Measurements from ENCODE around the gene PEBP1. TPM values are rescaled to one million over a fixed set of nuclear protein-coding genes. Genes with fewer than 3 reads are reported as not detected.

PEBP1 gene
- total RNA-seq, 4 donors from 2014 or later, result 166 to 237 (median 192) TPM

DNA sequence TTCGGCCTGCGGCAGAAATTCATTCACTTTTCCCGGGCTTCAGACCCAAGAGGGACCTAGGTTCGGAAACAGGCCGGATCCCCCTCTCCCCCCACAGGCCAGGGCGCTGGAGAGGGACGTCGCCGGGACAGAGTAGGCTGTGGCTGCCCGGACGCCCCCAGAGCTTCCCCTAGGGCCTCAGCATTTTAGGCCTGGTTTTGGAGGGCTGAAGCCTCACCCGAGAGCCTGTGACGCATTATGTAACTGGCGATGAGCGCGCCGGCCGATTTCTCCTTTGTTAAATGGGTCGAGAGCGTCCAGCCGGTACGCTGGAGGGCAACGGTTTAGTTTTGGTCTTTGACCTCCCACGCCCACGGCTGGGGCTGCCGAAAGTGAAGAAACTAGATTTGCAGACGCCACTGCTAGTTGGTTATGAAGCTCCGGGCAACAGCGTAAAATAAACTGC, 657 bp downstream of the PEBP1 start:
- intact Hi-C loops (cut with DNase I), result no loop called here
- Histone ChIP-seq H3K27ac (peak overlapping the region; percentile 87 to 96 (median 94)), H3K4me1 (peaks cover 5 to 50% (median 22%) of the 10 kb centered on the region in 3 donors), H3K9me3 (no peaks in the 10 kb centered on the region), H3K4me3 (peak overlapping the region; percentile 63 to 100 (median 96)), H3K27me3 (no peaks in the 10 kb centered on the region), H3K36me3 (peaks cover 0 to 37% (median 16%) of the 10 kb centered on the region in 3 donors)
- WGBS, 2 donors, result 0 to 1% methylated on average over 10 to 13 of the region's 29 CpGs
- DNase-seq, result peak; percentile 2
- TF ChIP-seq POLR2A (IDR thresholded peaks at IDR 0.05), result no peak
- TF ChIP-seq, protein P1, sequence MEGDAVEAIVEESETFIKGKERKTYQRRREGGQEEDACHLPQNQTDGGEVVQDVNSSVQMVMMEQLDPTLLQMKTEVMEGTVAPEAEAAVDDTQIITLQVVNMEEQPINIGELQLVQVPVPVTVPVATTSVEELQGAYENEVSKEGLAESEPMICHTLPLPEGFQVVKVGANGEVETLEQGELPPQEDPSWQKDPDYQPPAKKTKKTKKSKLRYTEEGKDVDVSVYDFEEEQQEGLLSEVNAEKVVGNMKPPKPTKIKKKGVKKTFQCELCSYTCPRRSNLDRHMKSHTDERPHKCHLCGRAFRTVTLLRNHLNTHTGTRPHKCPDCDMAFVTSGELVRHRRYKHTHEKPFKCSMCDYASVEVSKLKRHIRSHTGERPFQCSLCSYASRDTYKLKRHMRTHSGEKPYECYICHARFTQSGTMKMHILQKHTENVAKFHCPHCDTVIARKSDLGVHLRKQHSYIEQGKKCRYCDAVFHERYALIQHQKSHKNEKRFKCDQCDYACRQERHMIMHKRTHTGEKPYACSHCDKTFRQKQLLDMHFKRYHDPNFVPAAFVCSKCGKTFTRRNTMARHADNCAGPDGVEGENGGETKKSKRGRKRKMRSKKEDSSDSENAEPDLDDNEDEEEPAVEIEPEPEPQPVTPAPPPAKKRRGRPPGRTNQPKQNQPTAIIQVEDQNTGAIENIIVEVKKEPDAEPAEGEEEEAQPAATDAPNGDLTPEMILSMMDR (IDR thresholded peaks at IDR 0.05), result no peak

DNA sequence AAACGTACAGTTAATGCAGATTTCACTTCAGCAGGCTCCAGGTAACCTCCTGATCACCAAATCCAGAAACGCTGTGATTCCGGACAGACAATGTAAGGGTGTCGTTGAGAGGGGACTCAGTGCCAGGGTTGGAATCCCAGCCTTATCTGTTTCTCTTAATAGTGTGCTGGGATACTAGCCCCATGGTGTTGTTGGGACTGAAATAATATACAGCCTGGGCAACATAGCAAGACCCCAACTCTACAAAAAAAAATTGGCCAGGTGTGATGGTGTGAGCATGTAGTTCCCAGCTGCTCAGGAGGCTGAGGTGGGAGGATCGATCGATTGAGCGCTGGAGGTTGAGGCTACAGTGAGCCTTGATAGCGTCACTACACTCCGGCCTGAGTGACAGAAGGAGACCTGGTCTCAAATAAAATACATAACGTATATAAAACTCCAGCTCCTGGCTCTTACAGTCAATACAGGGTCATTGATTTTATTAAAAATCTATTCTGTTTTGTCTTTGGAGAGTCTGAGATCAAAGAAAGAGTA, 1.3 kb downstream of the PEBP1 start:
- peaks cover 0 to 43% (median 16%) of the 10 kb centered on the region in 3 donors for H3K36me3 ChIP-seq
- H3K4me1 ChIP-seq, result peaks cover 5 to 44% (median 22%) of the 10 kb centered on the region in 3 donors
- intact Hi-C loops (cut with DNase I), result no loop called here
- peak overlapping the region; percentile 87 to 96 (median 94) for H3K27ac ChIP-seq
- DNase-seq, result no peak
- WGBS, 2 donors, result 67 to 71% methylated on average over 10 of the region's 10 CpGs
- peak overlapping the region; percentile 63 to 100 (median 96) for H3K4me3 ChIP-seq
- TF ChIP-seq POLR2A (IDR thresholded peaks at IDR 0.05), result no peak
- TF ChIP-seq, protein P1 (IDR thresholded peaks at IDR 0.05), result no peak
- H3K27me3 ChIP-seq, result no peaks in the 10 kb centered on the region
- H3K9me3 ChIP-seq, result no peaks in the 10 kb centered on the region

DNA sequence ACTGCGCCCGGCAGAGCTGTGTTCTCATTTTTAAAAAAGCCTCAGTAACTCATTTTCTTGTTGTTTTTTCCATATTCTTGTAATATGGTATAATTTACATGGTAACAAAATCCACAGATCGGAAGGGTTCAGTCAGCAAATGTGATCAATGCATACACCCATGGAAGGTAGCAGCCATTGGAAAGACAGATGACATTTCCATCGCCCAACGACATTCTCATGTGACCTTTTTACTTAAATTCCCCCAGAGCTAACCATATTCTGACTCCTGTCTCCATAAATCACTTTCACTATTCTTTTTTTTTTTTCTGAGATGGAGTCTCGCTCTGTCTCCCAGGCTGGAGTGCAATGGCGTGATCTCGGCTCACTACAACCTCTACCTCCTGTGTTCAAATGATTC, 4.9 kb downstream of the PEBP1 start:
- Histone ChIP-seq H3K27ac (no peak overlapping the region), H3K27me3 (no peaks in the 10 kb centered on the region), H3K4me3 (no peak overlapping the region), H3K4me1 (peaks cover 5 to 42% (median 17%) of the 10 kb centered on the region in 3 donors), H3K9me3 (no peaks in the 10 kb centered on the region), H3K36me3 (peaks cover 6 to 79% (median 23%) of the 10 kb centered on the region in 3 donors)
- WGBS, 2 donors, result 92 to 97% methylated on average over 8 of the region's 8 CpGs
- intact Hi-C loops (cut with DNase I), result no loop called here
- TF ChIP-seq, protein P1 (IDR thresholded peaks at IDR 0.05), result no peak
- TF ChIP-seq POLR2A (IDR thresholded peaks at IDR 0.05), result no peak
- DNase-seq, result no peak

DNA sequence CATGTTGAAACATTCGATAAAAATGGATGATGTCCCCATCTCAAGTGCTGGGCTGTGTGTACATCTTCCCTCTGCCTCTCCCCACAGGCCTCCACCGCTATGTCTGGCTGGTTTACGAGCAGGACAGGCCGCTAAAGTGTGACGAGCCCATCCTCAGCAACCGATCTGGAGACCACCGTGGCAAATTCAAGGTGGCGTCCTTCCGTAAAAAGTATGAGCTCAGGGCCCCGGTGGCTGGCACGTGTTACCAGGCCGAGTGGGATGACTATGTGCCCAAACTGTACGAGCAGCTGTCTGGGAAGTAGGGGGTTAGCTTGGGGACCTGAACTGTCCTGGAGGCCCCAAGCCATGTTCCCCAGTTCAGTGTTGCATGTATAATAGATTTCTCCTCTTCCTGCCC, 8.6 kb downstream of the PEBP1 start:
- H3K27me3 ChIP-seq, result no peaks in the 10 kb centered on the region
- peaks cover 12 to 100% (median 25%) of the 10 kb centered on the region in 3 donors for H3K36me3 ChIP-seq
- peaks cover 0 to 13% (median 0%) of the 10 kb centered on the region in 3 donors for H3K4me1 ChIP-seq
- H3K9me3 ChIP-seq, result no peaks in the 10 kb centered on the region
- 92 to 96% methylated on average over 9 to 13 of the region's 13 CpGs for WGBS, 2 donors
- no peak for TF ChIP-seq POLR2A (IDR thresholded peaks at IDR 0.05)
- TF ChIP-seq, protein P1 (IDR thresholded peaks at IDR 0.05), result no peak
- H3K4me3 ChIP-seq, result no peak overlapping the region
- H3K27ac ChIP-seq, result no peak overlapping the region
- DNase-seq, result no peak
- intact Hi-C loops (cut with DNase I), result no loop called here

DNA sequence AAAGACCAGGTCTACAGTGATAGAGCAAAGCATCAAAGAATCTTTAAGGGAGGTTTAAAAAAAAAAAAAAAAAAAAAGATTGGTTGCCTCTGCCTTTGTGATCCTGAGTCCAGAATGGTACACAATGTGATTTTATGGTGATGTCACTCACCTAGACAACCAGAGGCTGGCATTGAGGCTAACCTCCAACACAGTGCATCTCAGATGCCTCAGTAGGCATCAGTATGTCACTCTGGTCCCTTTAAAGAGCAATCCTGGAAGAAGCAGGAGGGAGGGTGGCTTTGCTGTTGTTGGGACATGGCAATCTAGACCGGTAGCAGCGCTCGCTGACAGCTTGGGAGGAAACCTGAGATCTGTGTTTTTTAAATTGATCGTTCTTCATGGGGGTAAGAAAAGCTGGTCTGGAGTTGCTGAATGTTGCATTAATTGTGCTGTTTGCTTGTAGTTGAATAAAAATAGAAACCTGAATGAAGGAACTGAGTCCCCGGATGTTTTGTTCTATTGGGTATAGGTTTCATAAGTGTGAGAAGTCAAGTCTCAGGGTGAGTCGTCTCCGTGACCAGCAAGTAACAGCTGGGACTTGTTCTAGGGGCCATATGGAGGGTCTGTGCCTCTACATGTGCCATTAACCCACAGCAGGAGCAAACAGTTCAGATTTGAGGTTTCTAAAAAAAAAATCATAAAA, 9.3 kb downstream of the PEBP1 start:
- peaks cover 0 to 11% (median 0%) of the 10 kb centered on the region in 3 donors for H3K4me1 ChIP-seq
- DNase-seq, result no peak
- H3K27ac ChIP-seq, result no peak overlapping the region
- peaks cover 12 to 100% (median 23%) of the 10 kb centered on the region in 3 donors for H3K36me3 ChIP-seq
- no peaks in the 10 kb centered on the region for H3K9me3 ChIP-seq
- no peaks in the 10 kb centered on the region for H3K27me3 ChIP-seq
- intact Hi-C loops (cut with DNase I), result no loop called here
- TF ChIP-seq, protein P1 (IDR thresholded peaks at IDR 0.05), result no peak
- TF ChIP-seq POLR2A (IDR thresholded peaks at IDR 0.05), result no peak
- no peak overlapping the region for H3K4me3 ChIP-seq
- WGBS, 2 donors, result 77 to 80% methylated on average over 7 of the region's 7 CpGs
